Kidney (tissue), 14 donors: ENCODE data around the gene PIK3R2. TPM values are rescaled to one million over a fixed set of nuclear protein-coding genes. Genes with fewer than 3 reads are reported as not detected.

Experiments used
- DNase-seq, 5 donors: peaks; one replicate each; pipeline ENCODE4 v3.0.0-alpha.2; 2013 to 2020
- FAIRE-seq: peaks from 2 replicates; lab custom pipeline; 2012; peaks lifted over from hg19 to GRCh38; lab: Jason Lieb, UNC
- H3K27ac ChIP-seq, 2 donors: one replicate each; pipeline ENCODE4 v1.7.0; 2013; ENCODE audit warnings: low read depth in 2 of 2, low read length in 2 of 2, inconsistent platforms in 1 of 2
- H3K27me3 ChIP-seq: one replicate; pipeline ENCODE4 v1.7.1; 2013; ENCODE audit warnings: low read length, inconsistent platforms; ENCODE audit not compliant: control insufficient read depth, insufficient read depth
- H3K36me3 ChIP-seq, 3 donors: one replicate each; pipeline versions ENCODE4 v1.7.0 to v1.7.1; 2013; ENCODE audit warnings: low read length in 3 of 3, control low read depth in 1 of 3, inconsistent platforms in 1 of 3; ENCODE audit not compliant: insufficient read depth in 3 of 3, control insufficient read depth in 2 of 3
- H3K4me1 ChIP-seq, 3 donors: one replicate each; pipeline versions ENCODE4 v1.7.0 to v1.7.1; 2013; ENCODE audit warnings: low read length in 3 of 3, inconsistent platforms in 1 of 3, low read depth in 1 of 3; ENCODE audit not compliant: control insufficient read depth in 2 of 3, insufficient read depth in 2 of 3
- H3K4me3 ChIP-seq, 3 donors: one replicate each; pipeline versions ENCODE4 v1.7.0 to v1.8.1; 2013; ENCODE audit warnings: low read length in 3 of 3, control low read depth in 1 of 3, inconsistent platforms in 1 of 3
- H3K9ac ChIP-seq, 3 donors: one replicate each; pipeline versions ENCODE4 v1.7.0 to v1.7.1; 2013; ENCODE audit warnings: low read length in 3 of 3, control low read depth in 1 of 3, inconsistent platforms in 1 of 3
- H3K9me3 ChIP-seq, 3 donors: one replicate each; pipeline versions ENCODE4 v1.7.0 to v1.7.1; 2013; ENCODE audit warnings: low read length in 3 of 3, control low read depth in 1 of 3, inconsistent platforms in 1 of 3; ENCODE audit not compliant: control insufficient read depth in 2 of 3, insufficient read depth in 1 of 3
- CTCF ChIP-seq: IDR thresholded peaks from 3 replicates; pipeline ENCODE4 v1.5.1; 2012; ENCODE audit warnings: mild to moderate bottlenecking, moderate library complexity, borderline replicate concordance; ENCODE audit not compliant: insufficient read depth; ENCODE audit errors: extremely low read depth
- intact Hi-C: fragments of 100-400 bp; cut with DNase I; formaldehyde crosslinking; loops from one replicate; pipeline ENCODE4 v1.11.1; 2022
- polyA plus RNA-seq: library from polyadenylated mRNA; stranded (reverse); fragments of 350-450 nt; fragmentation: Illumina TruSeq; extraction: RNeasy Lipid Tissue Mini Kit (QIAGEN cat#74804); gene quantifications from one replicate; pipeline ENCODE4 v1.2.3, GENCODE V29; 2014; ENCODE audit warnings: low read depth, low replicate concordance; ENCODE audit not compliant: insufficient read depth
- total RNA-seq: library from RNA; stranded (reverse); fragmentation: NEBNext Ultra II Directional; extraction: Animal tissue kit (Norgen Biotek cat#: 25700); gene quantifications from one replicate; pipeline ENCODE4 v1.2.1, GENCODE V29; 2021
- donor health status: control.
- donor health status: control.
- donor health status: control.
- donor health status: control.
- donor health status: control.
- donor health status: DM: yes; HTN: yes; CAD: no.
- donor health status: Normal renal cell carcinoma (clear cell type).

The PIK3R2 gene
- total and polyA plus RNA-seq, 2 donors from 2014 or later = 10.1 to 29.6 TPM

DNA sequence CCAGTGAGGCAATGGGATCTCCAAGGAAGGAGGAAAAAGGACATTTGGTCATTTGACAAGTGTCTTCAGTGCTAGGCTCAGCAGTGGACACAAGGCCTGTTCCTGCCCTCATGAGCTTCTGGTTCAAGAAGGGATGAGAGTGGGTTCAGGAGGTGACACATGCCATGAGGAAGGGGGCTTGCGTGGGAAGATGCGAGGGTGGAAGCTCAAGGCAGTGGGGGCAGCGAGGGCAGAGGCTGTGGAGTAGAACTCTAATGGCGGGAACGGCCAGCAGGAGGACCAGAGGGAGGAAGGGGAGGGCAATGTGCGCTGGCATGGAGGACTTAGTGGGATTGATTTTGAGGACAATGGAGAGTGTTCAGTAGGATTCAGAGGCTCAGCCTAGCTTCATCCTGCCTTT lies 3.3 kb downstream of the PIK3R2 start:
- Histone ChIP-seq H3K4me3 (no peak overlapping the region), H3K27me3 (no peaks in the 10 kb centered on the region), H3K9me3 (no peaks in the 10 kb centered on the region), H3K4me1 (peaks cover 0 to 36% (median 16%) of the 10 kb centered on the region in 3 donors), H3K36me3 (peaks cover 0 to 4% (median 0%) of the 10 kb centered on the region in 3 donors), H3K27ac (peak overlapping the region; percentile 65 to 75), H3K9ac (peak overlapping the region in 2 of 3 donors; percentile 28 to 59)
- no peak for TF ChIP-seq CTCF
- FAIRE-seq = no peak
- intact Hi-C loops = no loop called here
- no peak for DNase-seq

DNA sequence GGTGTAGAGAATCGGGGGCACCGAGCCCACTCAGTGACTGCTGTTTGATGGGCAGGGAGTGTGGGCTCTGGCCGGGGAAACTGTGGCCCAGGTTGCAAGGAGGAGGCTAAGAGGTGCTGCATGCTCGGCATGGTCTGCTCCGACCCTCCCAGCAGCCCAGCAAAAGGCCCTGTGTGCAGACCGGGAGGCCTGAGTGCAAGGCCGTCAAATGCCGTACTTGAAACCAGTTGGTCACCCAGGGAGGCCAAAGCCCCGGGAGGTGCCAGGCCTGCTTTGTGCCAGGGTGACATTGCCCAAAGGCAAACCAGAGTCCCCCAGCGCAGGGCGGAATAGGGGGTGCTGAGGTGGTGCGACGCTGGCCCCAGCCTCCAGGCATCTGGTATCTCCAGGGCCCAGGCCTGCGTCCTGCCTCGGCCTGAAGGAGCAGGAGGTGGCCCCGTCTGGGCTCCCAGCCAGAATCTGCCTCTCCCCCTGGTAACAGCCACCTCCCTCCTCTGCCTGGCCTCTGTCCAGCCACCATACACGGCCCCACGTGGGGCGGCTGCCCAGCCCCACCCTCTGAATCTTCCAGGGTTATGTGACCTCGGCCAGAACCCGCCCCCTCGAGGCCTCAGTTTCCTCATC lies 4.0 kb downstream of the PIK3R2 start:
- no peaks in the 10 kb centered on the region for H3K27me3 ChIP-seq
- FAIRE-seq (peak; percentile 30), DNase-seq (peak; percentile 64 to 96 (median 83))
- H3K9me3 ChIP-seq = no peaks in the 10 kb centered on the region
- peaks cover 0 to 36% (median 15%) of the 10 kb centered on the region in 3 donors for H3K4me1 ChIP-seq
- H3K36me3 ChIP-seq = peaks cover 0 to 4% (median 0%) of the 10 kb centered on the region in 3 donors
- H3K9ac ChIP-seq = peak overlapping the region in 2 of 3 donors; percentile 41 to 59
- H3K27ac ChIP-seq = peak overlapping the region; percentile 65 to 75
- intact Hi-C loops = no loop called here
- no peak overlapping the region for H3K4me3 ChIP-seq
- no peak for TF ChIP-seq CTCF

- TF ChIP-seq CTCF = no peak
- FAIRE-seq (no peak), DNase-seq (peak in 2 of 5 donors; percentile 42 to 68)
- peaks cover 0 to 36% (median 15%) of the 10 kb centered on the region in 3 donors for H3K4me1 ChIP-seq
- H3K27me3 ChIP-seq = no peaks in the 10 kb centered on the region
- peak overlapping the region in 1 of 3 donors; percentile 59 for H3K9ac ChIP-seq
- H3K4me3 ChIP-seq = no peak overlapping the region
- H3K36me3 ChIP-seq = peaks cover 0 to 10% (median 0%) of the 10 kb centered on the region in 3 donors
- intact Hi-C loops = no loop called here
- no peaks in the 10 kb centered on the region for H3K9me3 ChIP-seq
- peak overlapping the region; percentile 11 to 67 for H3K27ac ChIP-seq
Observed at GRCh38 chr19:18157465-18158063, 4.6 kb downstream of the PIK3R2 start.
